Muscle layer of duodenum (tissue), 2 donors: ENCODE results near the gene PFN4.
"Not testable (repeated sequence)": the region's sequence is repeated elsewhere in the genome, so short reads cannot be mapped to it uniquely, and the experiment has no call there.

Experiments
- H3K27ac ChIP-seq: one replicate; pipeline ENCODE4 v1.7.0; 2013; ENCODE audit warnings: mild to moderate bottlenecking, low read length
- H3K27me3 ChIP-seq: one replicate; pipeline ENCODE4 v1.7.0; 2013; ENCODE audit warnings: low read depth, mild to moderate bottlenecking, control low read depth, low read length
- H3K36me3 ChIP-seq, 2 donors: one replicate each; pipeline ENCODE4 v1.7.0; 2013; ENCODE audit warnings: low read length in 2 of 2, control low read depth in 1 of 2, mild to moderate bottlenecking in 1 of 2; ENCODE audit not compliant: insufficient read depth in 2 of 2, control insufficient read depth in 1 of 2
- H3K4me1 ChIP-seq, 2 donors: one replicate each; pipeline ENCODE4 v1.7.0; 2013; ENCODE audit warnings: low read length in 2 of 2, mild to moderate bottlenecking in 2 of 2, control low read depth in 1 of 2, moderate library complexity in 1 of 2; ENCODE audit not compliant: insufficient read depth in 2 of 2, control insufficient read depth in 1 of 2
- H3K4me3 ChIP-seq, 2 donors: one replicate each; pipeline ENCODE4 v1.7.0; 2013; ENCODE audit warnings: low read length in 2 of 2, low read depth in 1 of 2, mild to moderate bottlenecking in 1 of 2
- H3K9me3 ChIP-seq, 2 donors: one replicate each; pipeline ENCODE4 v1.7.0; 2013; ENCODE audit warnings: low read length in 2 of 2, control low read depth in 1 of 2, mild to moderate bottlenecking in 1 of 2; ENCODE audit not compliant: control insufficient read depth in 1 of 2
- donor health status: healthy.

Gene PFN4

GRCh38 chr2:24110660-24111303 is 12.4 kb downstream of the PFN4 start:
- Histone ChIP-seq H3K9me3 (peaks cover 0 to 7% of the 10 kb centered on the region in 2 donors), H3K27me3 (no peaks in the 10 kb centered on the region), H3K27ac (no peak overlapping the region), H3K4me1 (no peaks in the 10 kb centered on the region), H3K4me3 (no peak overlapping the region), H3K36me3 (peaks cover 0 to 16% of the 10 kb centered on the region in 2 donors)

GRCh38 chr2:24109431-24109830 is 13.7 kb downstream of the PFN4 start:
- H3K9me3 ChIP-seq, H3K27me3 ChIP-seq, H3K4me3 ChIP-seq, H3K27ac ChIP-seq, H3K4me1 ChIP-seq, H3K36me3 ChIP-seq: not testable (repeated sequence)

DNA sequence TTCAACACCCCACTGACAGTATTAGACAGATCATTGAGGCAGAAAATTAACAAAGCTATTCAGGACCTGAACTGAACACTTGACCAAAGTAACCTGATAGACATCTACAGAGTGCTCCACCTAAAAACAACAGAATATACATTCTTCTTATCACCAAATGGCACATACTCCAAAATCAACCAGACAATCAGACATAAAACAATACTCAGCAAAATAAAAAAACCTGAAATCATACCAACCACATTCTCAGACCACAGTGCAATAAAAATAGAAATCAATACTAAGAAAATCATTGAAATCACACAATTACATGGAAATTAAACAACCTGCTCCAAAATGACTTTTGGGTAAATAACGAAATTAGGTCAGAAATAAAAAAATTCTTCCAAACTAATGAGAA is 15.8 kb downstream of the PFN4 start:
- Histone ChIP-seq H3K27me3 (no peaks in the 10 kb centered on the region), H3K4me3 (no peak overlapping the region), H3K4me1 (no peaks in the 10 kb centered on the region), H3K9me3 (no peaks in the 10 kb centered on the region), H3K27ac (no peak overlapping the region), H3K36me3 (peaks cover 0 to 10% of the 10 kb centered on the region in 2 donors)

DNA sequence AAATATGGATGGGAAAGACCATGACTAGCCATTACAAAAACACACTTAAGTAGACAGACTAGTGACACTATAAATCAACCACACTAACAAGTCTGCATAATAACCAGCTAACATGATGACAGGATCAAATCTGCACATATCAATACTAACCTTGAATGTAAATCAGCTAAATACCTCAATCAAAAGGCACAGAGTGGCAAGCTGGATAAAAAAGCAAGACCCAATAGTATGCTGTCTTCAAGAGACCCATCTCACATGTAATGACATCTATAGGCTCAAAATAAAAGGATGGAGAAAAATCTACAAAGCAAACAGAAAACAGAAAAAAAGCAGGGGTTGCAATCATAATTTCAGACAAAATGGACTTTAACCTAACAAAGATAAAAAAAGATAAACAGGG is 16.3 kb downstream of the PFN4 start:
- H3K4me3 ChIP-seq: no peak overlapping the region
- no peaks in the 10 kb centered on the region for H3K9me3 ChIP-seq
- H3K27ac ChIP-seq: no peak overlapping the region
- no peaks in the 10 kb centered on the region for H3K4me1 ChIP-seq
- H3K36me3 ChIP-seq: peaks cover 0 to 10% of the 10 kb centered on the region in 2 donors
- no peaks in the 10 kb centered on the region for H3K27me3 ChIP-seq

- H3K36me3 ChIP-seq: peaks cover 0 to 10% of the 10 kb centered on the region in 2 donors
- H3K4me1 ChIP-seq: no peaks in the 10 kb centered on the region
- H3K4me3 ChIP-seq: no peak overlapping the region
- no peak overlapping the region for H3K27ac ChIP-seq
- H3K9me3 ChIP-seq: peaks cover 0 to under 1% of the 10 kb centered on the region in 2 donors
- no peaks in the 10 kb centered on the region for H3K27me3 ChIP-seq
These were observed 17.3 kb downstream of the PFN4 start for GRCh38 chr2:24105816-24106215.

DNA sequence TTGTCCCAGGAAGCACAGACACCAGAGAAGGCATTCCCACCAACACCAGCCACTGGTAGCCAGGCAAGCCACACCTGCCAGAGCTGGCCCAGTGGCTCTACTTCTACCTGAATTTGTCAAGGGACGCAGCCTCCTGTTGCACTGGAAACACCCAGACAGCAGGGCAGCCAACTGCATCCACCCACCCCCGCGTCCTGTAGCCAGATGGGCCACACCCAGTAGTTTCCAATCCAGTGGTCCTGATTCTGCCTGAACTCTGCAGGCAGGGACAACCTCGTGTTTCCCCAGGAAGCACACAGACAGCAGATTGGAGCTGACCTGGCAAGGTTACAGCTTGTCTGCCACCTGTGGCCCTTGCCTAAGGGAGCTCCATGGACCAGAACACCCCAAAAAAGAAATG is 18.2 kb downstream of the PFN4 start:
- peaks cover 0 to 2% of the 10 kb centered on the region in 2 donors for H3K9me3 ChIP-seq

GRCh38 chr2:24104110-24104650 is 19.0 kb downstream of the PFN4 start:
- Histone ChIP-seq H3K4me3 (no peak overlapping the region), H3K9me3 (peaks cover 0 to 2% of the 10 kb centered on the region in 2 donors), H3K27ac (no peak overlapping the region), H3K36me3 (peaks cover 0 to 10% of the 10 kb centered on the region in 2 donors), H3K4me1 (no peaks in the 10 kb centered on the region), H3K27me3 (no peaks in the 10 kb centered on the region)

More for the DNA sequence above, 18.2 kb downstream of the PFN4 start:
- Histone ChIP-seq H3K27ac (no peak overlapping the region), H3K27me3 (no peaks in the 10 kb centered on the region), H3K36me3 (peaks cover 0 to 10% of the 10 kb centered on the region in 2 donors), H3K4me1 (no peaks in the 10 kb centered on the region), H3K4me3 (no peak overlapping the region)

GRCh38 chr2:24102677-24103076 is 20.5 kb downstream of the PFN4 start:
- no peaks in the 10 kb centered on the region for H3K4me1 ChIP-seq
- no peak overlapping the region for H3K27ac ChIP-seq
- H3K9me3 ChIP-seq: peaks cover 0 to 2% of the 10 kb centered on the region in 2 donors
- peaks cover 0 to 10% of the 10 kb centered on the region in 2 donors for H3K36me3 ChIP-seq
- no peak overlapping the region for H3K4me3 ChIP-seq
- no peaks in the 10 kb centered on the region for H3K27me3 ChIP-seq

DNA sequence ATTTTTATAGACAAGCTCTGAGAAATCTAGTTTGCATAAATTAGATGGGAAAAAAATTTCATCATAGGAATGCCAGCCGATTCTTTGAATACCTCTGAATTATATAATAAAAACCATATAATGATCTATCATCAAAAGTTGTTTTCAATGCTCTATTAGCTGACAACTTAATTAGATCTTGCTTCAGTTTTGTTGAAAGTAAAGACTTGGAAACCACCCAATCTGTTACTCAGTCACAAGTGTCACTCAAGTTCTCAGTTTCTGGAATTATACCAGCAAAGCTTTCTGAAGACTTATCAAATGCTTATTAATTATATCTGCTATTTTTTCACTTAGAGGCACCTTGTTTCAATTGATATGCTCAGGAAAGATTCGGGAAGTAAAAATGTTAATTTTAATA is 21.1 kb downstream of the PFN4 start:
- Histone ChIP-seq H3K36me3 (peaks cover 0 to 10% of the 10 kb centered on the region in 2 donors), H3K9me3 (peaks cover 0 to 2% of the 10 kb centered on the region in 2 donors)

DNA sequence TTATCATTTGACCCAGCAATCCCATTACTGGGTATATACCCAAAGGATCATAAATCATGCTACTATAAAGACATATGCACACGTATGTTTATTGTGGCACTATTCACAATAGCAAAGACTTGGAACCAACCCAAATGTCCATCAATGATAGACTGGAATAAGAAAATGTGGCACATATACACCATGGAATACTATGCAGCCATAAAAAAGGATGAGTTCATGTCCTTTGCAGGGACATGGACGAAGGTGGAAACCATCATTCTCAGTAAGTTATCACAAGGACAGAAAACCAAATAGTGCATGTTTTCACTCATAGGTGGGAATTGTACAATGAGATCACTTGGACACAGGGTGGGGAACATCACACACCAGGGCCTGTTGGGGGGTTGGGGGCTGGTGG is 22.4 kb downstream of the PFN4 start:
- not testable (repeated sequence) for H3K9me3 ChIP-seq, H3K27ac ChIP-seq, H3K4me3 ChIP-seq, H3K4me1 ChIP-seq, H3K27me3 ChIP-seq
- H3K36me3 ChIP-seq: peaks cover 0 to 17% of the 10 kb centered on the region in 2 donors

More for the DNA sequence above, 21.1 kb downstream of the PFN4 start:
- no peaks in the 10 kb centered on the region for H3K27me3 ChIP-seq
- H3K27ac ChIP-seq: no peak overlapping the region
- H3K4me1 ChIP-seq: no peaks in the 10 kb centered on the region
- H3K4me3 ChIP-seq: no peak overlapping the region

DNA sequence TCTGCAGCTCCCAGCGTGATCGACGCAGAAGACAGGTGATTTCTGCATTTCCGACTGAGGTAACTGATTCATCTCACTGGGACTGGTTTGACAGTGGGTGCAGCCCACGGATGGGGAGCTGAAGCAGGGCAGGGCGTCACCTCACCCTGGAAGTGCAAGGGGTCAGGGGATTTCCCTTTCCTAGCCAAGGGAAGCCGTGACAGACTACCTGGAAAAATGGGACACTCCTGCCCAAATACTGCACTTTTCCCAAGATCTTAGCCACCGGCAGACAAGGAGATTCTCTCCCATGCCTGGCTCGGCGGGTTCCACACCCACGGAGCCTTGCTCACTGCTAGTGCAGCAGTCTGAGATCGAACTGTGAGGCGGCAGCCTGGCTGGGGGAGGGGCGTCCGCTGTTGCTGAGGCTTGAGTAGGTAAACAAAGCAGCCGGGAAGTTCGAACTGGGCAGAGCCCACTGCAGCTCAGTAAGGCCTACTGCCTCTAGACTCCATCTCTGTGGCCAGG is 27.9 kb downstream of the PFN4 start:
- not testable (repeated sequence) for H3K27me3 ChIP-seq, H3K4me1 ChIP-seq, H3K27ac ChIP-seq, H3K9me3 ChIP-seq, H3K4me3 ChIP-seq
- peaks cover 0 to 17% of the 10 kb centered on the region in 2 donors for H3K36me3 ChIP-seq

DNA sequence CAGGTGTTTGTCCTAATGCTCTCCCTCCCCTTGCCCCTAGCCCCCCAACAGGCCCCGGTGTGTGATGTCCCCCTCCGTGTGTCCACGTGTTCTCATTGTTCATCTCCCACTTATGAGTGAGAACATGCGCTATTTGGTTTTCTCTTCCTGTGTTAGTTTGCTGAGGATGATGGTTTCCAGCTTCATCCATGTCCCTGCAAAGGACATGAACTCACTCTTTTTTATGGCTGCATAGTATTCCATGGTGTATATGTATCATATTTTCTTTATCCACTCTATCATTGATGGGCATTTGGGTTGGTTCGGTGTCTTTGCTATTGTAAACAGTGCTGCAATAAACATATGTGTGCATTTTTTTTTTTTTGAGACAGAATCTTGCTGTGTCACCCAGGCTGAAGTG is 29.9 kb downstream of the PFN4 start:
- H3K4me3 ChIP-seq, H3K4me1 ChIP-seq, H3K27ac ChIP-seq, H3K27me3 ChIP-seq, H3K9me3 ChIP-seq: not testable (repeated sequence)
- peaks cover 0 to 17% of the 10 kb centered on the region in 2 donors for H3K36me3 ChIP-seq
